Astrocyte (in vitro differentiated cells and primary cell): ENCODE data around the gene OR2G2.

Experiments used
- CTCF ChIP-seq: IDR thresholded peaks from 2 replicates; pipeline ENCODE4 v1.5.1; 2011; ENCODE audit warnings: low read depth, mild to moderate bottlenecking, inconsistent platforms, low read length, moderate library complexity; ENCODE audit not compliant: insufficient read depth
- EZH2 ChIP-seq: IDR thresholded peaks from 2 replicates; pipeline ENCODE4 v1.6.1; 2012; ENCODE audit warnings: mild to moderate bottlenecking, low read length, inconsistent platforms; ENCODE audit not compliant: insufficient read depth

- no peak for TF ChIP-seq CTCF
- TF ChIP-seq EZH2: no peak
These were observed 45.3 kb upstream of the OR2G2 start for GRCh38 chr1:247542811-247543210.
